HCT116 (cell line): ENCODE measurements around the gene SPATA3. TPM values are rescaled to one million over a fixed set of nuclear protein-coding genes. Genes with fewer than 3 reads are reported as not detected.
"Not testable (repeated sequence)": the region's sequence is repeated elsewhere in the genome, so short reads cannot be mapped to it uniquely, and the experiment has no call there.

Experiments used
- ATAC-seq: fragments of 200-7000 bp; cut with Tn5 transposase; 2 replicates; pipeline ENCODE4 v1.9.1; 2020; ENCODE audit warnings: mild to moderate bottlenecking, moderate library complexity
- BruUV-seq: library from RNA; stranded (reverse); fragments of 400-500 nt; replicated peaks from 2 replicates; lab custom pipeline; 2021; lab: Mats Ljungman, UMichigan
- CTCF ChIA-PET: fragments of 300-600 bp; sonication (Branson Sonifier 250); formaldehyde crosslinking; loops from one replicate; lab custom pipeline; 2021; ENCODE audit warnings: antibody characterized with exemption; lab: Charles Lee
- POLR2A ChIA-PET: fragments of 300-600, 350-600 bp; sonication (Branson Sonifier 250); formaldehyde crosslinking; loops from one replicate; lab custom pipeline; 2021; ENCODE audit warnings: antibody characterized with exemption; lab: Charles Lee
- RAD21 ChIA-PET, 2 experiments: fragments of 300-600 bp; sonication (Branson Sonifier 250); formaldehyde crosslinking; loops; one replicate each; lab custom pipeline; 2023; ENCODE audit warnings: low total read pairs in 2 of 2; ENCODE audit not compliant: uncharacterized antibody in 2 of 2, unreplicated experiment in 2 of 2, low non-redundant PET in 1 of 2; lab: Charles Lee
- DNase-seq: peaks from one replicate; pipeline ENCODE4 v3.0.0-alpha.2; 2010; ENCODE audit warnings: low read depth, low spot score
- H2AFZ ChIP-seq: fragments of 200-600 bp; shearing (Covaris generic), sonication (generic); 2 replicates; pipeline ENCODE4 v1.6.1; 2017; ENCODE audit warnings: low read depth, mixed run types, mixed read lengths, antibody characterized with exemption, low read length; ENCODE audit not compliant: poor library complexity, severe bottlenecking
- H3K27ac ChIP-seq: 2 replicates; pipeline ENCODE4 v1.5.1; 2012; ENCODE audit warnings: low read depth, low read length
- H3K27me3 ChIP-seq: fragments of 200-600 bp; sonication (generic); 2 replicates; pipeline ENCODE4 v1.6.1; 2016; ENCODE audit warnings: mixed run types, low read length, mixed read lengths; ENCODE audit not compliant: insufficient read depth
- H3K36me3 ChIP-seq, 2 experiments: fragments of 200-500 bp in 1 of 2; fragments of 200-600 bp in 1 of 2; sonication (Bioruptor generic) in 1 of 2; sonication (generic) in 1 of 2; 2 replicates each; pipeline versions ENCODE4 v1.5.1 to v1.6.1; 2014 to 2016; ENCODE audit warnings: low read length in 2 of 2, inconsistent platforms in 1 of 2, mixed read lengths in 1 of 2, mixed run types in 1 of 2; ENCODE audit not compliant: insufficient read depth in 2 of 2, control insufficient read depth in 1 of 2
- H3K4me1 ChIP-seq, 2 experiments: fragments of 200-600 bp in 1 of 2; sonication (generic) in 1 of 2; 2 replicates each; pipeline versions ENCODE4 v1.5.1 to v1.6.1; 2012 to 2017; ENCODE audit warnings: low read length in 2 of 2, inconsistent platforms in 1 of 2, mild to moderate bottlenecking in 1 of 2, mixed read lengths in 1 of 2, mixed run types in 1 of 2, moderate library complexity in 1 of 2; ENCODE audit not compliant: insufficient read depth in 2 of 2, control insufficient read depth in 1 of 2
- H3K4me2 ChIP-seq: fragments of 200-600 bp; sonication (generic); 2 replicates; pipeline ENCODE4 v1.6.1; 2017; ENCODE audit warnings: mixed run types, low read length, mixed read lengths
- H3K4me3 ChIP-seq, 2 experiments: fragments of 200-600 bp in 1 of 2; sonication (generic) in 1 of 2; replicated peaks in 1 of 2; 2 replicates each; pipeline ENCODE4 v1.5.1; 2011 to 2016; ENCODE audit warnings: low read length in 2 of 2, control low read depth in 1 of 2, low read depth in 1 of 2, mild to moderate bottlenecking in 1 of 2, mixed read lengths in 1 of 2, mixed run types in 1 of 2
- H3K79me2 ChIP-seq: fragments of 200-600 bp; sonication (generic); 2 replicates; pipeline ENCODE4 v1.6.1; 2017; ENCODE audit warnings: mild to moderate bottlenecking, mixed run types, low read length, moderate library complexity, mixed read lengths; ENCODE audit not compliant: insufficient read depth
- H3K9ac ChIP-seq: fragments of 200-600 bp; sonication (generic); 2 replicates; pipeline ENCODE4 v1.6.1; 2016; ENCODE audit warnings: low read length, mixed read lengths
- H3K9me2 ChIP-seq: fragments of 200-600 bp; sonication (generic), shearing (Covaris generic); 2 replicates; pipeline ENCODE4 v1.6.1; 2017; ENCODE audit warnings: mixed run types, mild to moderate bottlenecking, moderate library complexity; ENCODE audit not compliant: insufficient read depth
- H3K9me3 ChIP-seq, 2 experiments: fragments of 200-500 bp in 1 of 2; fragments of 200-600 bp in 1 of 2; sonication (Bioruptor generic) in 1 of 2; sonication (generic) in 1 of 2; 2 replicates each; pipeline ENCODE4 v1.6.1; 2014 to 2017; ENCODE audit warnings: low read length in 2 of 2, mixed read lengths in 2 of 2, inconsistent platforms in 1 of 2, low read depth in 1 of 2, mild to moderate bottlenecking in 1 of 2, mixed run types in 1 of 2, moderate library complexity in 1 of 2; ENCODE audit not compliant: control insufficient read depth in 1 of 2, insufficient read depth in 1 of 2
- H4K20me1 ChIP-seq: fragments of 200-600 bp; sonication (generic), shearing (Covaris generic); 2 replicates; pipeline ENCODE4 v1.6.1; 2017; ENCODE audit warnings: mixed run types, mild to moderate bottlenecking, moderate library complexity; ENCODE audit not compliant: insufficient read depth
- ATF3 ChIP-seq: IDR thresholded peaks from 2 replicates; pipeline ENCODE4 v1.6.1; 2012
- EGR1 ChIP-seq: IDR thresholded peaks from 2 replicates; pipeline ENCODE4 v1.6.1; 2012; ENCODE audit warnings: low read depth
- ELF1 ChIP-seq: IDR thresholded peaks from 2 replicates; pipeline ENCODE4 v1.6.1; 2012; ENCODE audit warnings: low read depth, borderline replicate concordance
- EZH2 ChIP-seq: fragments of 200-600 bp; sonication (generic); IDR thresholded peaks from 2 replicates; pipeline ENCODE4 v1.6.1; 2017; ENCODE audit warnings: antibody characterized with exemption, mixed run types
- JUND ChIP-seq: IDR thresholded peaks from 2 replicates; pipeline ENCODE4 v1.6.1; 2012
- MAX ChIP-seq: IDR thresholded peaks from 2 replicates; pipeline ENCODE4 v1.6.1; 2012
- SIN3A ChIP-seq: IDR thresholded peaks from 2 replicates; pipeline ENCODE4 v1.6.1; 2012; ENCODE audit warnings: low read depth
- TCF7L2 ChIP-seq: IDR thresholded peaks from 2 replicates; pipeline ENCODE4 v1.7.0; 2011; ENCODE audit warnings: borderline replicate concordance, inconsistent platforms; ENCODE audit not compliant: insufficient read depth, insufficient read length; ENCODE audit errors: extremely low read depth
- YY1 ChIP-seq: IDR thresholded peaks from 2 replicates; pipeline ENCODE4 v1.6.1; 2011; ENCODE audit warnings: low read length, low read depth, moderate library complexity, mild to moderate bottlenecking; ENCODE audit not compliant: insufficient replicate concordance; ENCODE audit errors: extremely low read depth
- ZFX ChIP-seq: fragments of 450-650 bp; IDR thresholded peaks from 2 replicates; pipeline ENCODE4 v1.6.1; 2017
- ZNF274 ChIP-seq: fragments of 200-500 bp; sonication (Bioruptor generic); IDR thresholded peaks from 2 replicates; pipeline ENCODE4 v1.6.1; 2014; ENCODE audit warnings: mild to moderate bottlenecking, low read depth, low read length, inconsistent platforms
- intact Hi-C: fragments of 100-400 bp; cut with micrococcal nuclease; formaldehyde crosslinking; loops from 2 replicates; pipeline ENCODE4 v1.10.0; 2022
- total RNA-seq: library from RNA; stranded (reverse); gene quantifications from one replicate; pipeline ENCODE4 v1.2.1, GENCODE V29; 2021; ENCODE audit not compliant: unreplicated experiment
- TF ChIP-seq, protein P1 (sequence below): IDR thresholded peaks from 2 replicates; pipeline ENCODE4 v1.6.1; 2011; ENCODE audit warnings: mild to moderate bottlenecking, low read length, moderate library complexity; ENCODE audit not compliant: insufficient replicate concordance; ENCODE audit errors: extremely low read depth

Gene SPATA3
- total RNA-seq, 1 experiment from 2014 or later: not detected

DNA sequence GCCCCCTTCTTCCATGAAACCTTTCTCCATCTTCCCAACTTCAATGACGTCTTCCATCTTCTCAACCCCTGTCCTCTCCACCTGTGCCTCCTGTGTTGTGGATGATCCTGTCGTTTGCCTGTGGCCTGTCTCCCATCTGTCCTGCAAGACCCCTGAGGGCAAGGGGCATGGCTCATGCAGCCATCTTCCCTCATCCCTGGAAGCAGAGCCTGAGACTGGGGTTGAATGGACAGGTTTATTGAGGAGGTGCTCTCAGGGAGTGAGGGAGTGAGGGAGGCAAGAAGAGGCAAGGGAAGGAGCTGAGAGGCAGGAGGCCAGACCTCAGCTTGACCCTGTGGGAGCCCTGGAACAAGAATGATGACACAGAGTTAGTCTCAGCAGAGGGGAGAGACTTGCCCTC is 7.3 kb downstream of the SPATA3 start:
- no peak overlapping the region for H3K4me2 ChIP-seq
- BruUV-seq: no TSS peak
- no peak overlapping the region for H3K9ac ChIP-seq
- no peaks in the 10 kb centered on the region for H3K9me2 ChIP-seq
- H3K9me3 ChIP-seq: no peaks in the 10 kb centered on the region; a peak in 1 of 4 replicates
- no peak overlapping the region for H3K4me3 ChIP-seq
- peaks cover 11% of the 10 kb centered on the region; the same call in 1 of the 2 replicates for H3K27me3 ChIP-seq
- H2AFZ ChIP-seq: no peak overlapping the region
- no peaks in the 10 kb centered on the region for H3K36me3 ChIP-seq
- RAD21 ChIA-PET: no interaction called here
- no peak overlapping the region for H3K27ac ChIP-seq
- no peaks in the 10 kb centered on the region for H3K79me2 ChIP-seq
- H3K4me1 ChIP-seq: no peaks in the 10 kb centered on the region
- ATAC-seq (no peak), DNase-seq (no peak)
- intact Hi-C loops: no loop called here
- POLR2A ChIA-PET: no interaction called here
- TF ChIP-seq YY1: no peak
- no peak for TF ChIP-seq ZFX
- no peak for TF ChIP-seq EZH2
- TF ChIP-seq ZNF274: no peak
- TF ChIP-seq JUND: no peak
- no peak for TF ChIP-seq ATF3
- TF ChIP-seq TCF7L2: no peak
- no peak for TF ChIP-seq MAX
- TF ChIP-seq SIN3A: no peak
- TF ChIP-seq EGR1: no peak
- TF ChIP-seq, protein P1, sequence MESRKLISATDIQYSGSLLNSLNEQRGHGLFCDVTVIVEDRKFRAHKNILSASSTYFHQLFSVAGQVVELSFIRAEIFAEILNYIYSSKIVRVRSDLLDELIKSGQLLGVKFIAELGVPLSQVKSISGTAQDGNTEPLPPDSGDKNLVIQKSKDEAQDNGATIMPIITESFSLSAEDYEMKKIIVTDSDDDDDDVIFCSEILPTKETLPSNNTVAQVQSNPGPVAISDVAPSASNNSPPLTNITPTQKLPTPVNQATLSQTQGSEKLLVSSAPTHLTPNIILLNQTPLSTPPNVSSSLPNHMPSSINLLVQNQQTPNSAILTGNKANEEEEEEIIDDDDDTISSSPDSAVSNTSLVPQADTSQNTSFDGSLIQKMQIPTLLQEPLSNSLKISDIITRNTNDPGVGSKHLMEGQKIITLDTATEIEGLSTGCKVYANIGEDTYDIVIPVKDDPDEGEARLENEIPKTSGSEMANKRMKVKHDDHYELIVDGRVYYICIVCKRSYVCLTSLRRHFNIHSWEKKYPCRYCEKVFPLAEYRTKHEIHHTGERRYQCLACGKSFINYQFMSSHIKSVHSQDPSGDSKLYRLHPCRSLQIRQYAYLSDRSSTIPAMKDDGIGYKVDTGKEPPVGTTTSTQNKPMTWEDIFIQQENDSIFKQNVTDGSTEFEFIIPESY: no peak
- no peak for TF ChIP-seq ELF1
- H4K20me1 ChIP-seq: no peaks in the 10 kb centered on the region
- CTCF ChIA-PET: no interaction called here

DNA sequence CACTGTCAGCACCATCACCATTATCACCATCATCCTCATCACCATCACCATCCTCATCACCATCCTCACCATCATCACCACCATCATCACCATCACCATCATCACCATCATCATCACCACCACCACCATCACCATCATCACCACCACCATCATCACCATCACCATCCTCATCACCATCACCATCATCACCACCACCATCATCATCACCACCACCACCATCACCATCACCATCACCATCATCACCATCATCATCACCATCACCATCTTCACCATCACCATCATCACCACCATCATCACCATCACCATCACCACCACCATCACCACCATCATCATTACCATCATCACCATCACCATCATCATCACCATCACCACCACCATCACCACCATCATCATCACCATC is 9.0 kb downstream of the SPATA3 start:
- H3K27ac ChIP-seq, H3K36me3 ChIP-seq, H3K27me3 ChIP-seq, DNase-seq, H3K4me3 ChIP-seq, H4K20me1 ChIP-seq, H2AFZ ChIP-seq, RAD21 ChIA-PET, H3K79me2 ChIP-seq, H3K9ac ChIP-seq, CTCF ChIA-PET, H3K9me3 ChIP-seq, ATAC-seq, POLR2A ChIA-PET, H3K9me2 ChIP-seq, H3K4me1 ChIP-seq, intact Hi-C loops, H3K4me2 ChIP-seq, BruUV-seq: not testable (repeated sequence)
